ENCODE data around the gene TANGO6.

DNA sequence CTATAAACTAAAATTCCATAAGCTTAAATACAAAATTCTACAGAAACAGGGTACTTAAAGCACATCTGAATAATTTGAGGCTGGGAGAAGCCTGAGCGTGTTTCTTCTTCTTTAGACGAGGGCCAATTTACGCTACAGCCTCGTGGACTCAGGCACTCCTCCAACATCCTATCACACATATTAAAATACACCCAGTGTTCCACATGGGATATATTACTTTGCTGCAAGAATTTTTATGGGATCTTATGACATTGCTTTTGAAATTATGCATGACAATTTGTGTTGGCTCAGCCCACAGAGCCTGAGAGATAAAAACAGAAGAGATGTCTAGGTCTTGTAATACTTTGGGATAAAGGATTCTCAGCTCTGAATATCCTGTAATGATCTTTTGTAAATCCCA is 3.5 kb upstream of the TANGO6 start:
- TF ChIP-seq FOXM1 (IDR thresholded peaks at IDR 0.05; ENCODE audit: borderline replicate concordance) (no peak), TARDBP (IDR thresholded peaks at IDR 0.05) (no peak), SP1 (IDR thresholded peaks at IDR 0.05) (no peak), HDGF (IDR thresholded peaks at IDR 0.05; ENCODE audit: borderline replicate concordance) (no peak), FOXK2 (IDR thresholded peaks at IDR 0.05) (no peak), BHLHE40 (IDR thresholded peaks at IDR 0.05; ENCODE audit: borderline replicate concordance) (no peak), ZNF384 (IDR thresholded peaks at IDR 0.05) (no peak), FOXA1 (IDR thresholded peaks at IDR 0.05) (no peak), PKNOX1 (IDR thresholded peaks at IDR 0.05) (no peak), ARNT (IDR thresholded peaks at IDR 0.05) (no peak), ELF4 (IDR thresholded peaks at IDR 0.05) (no peak), NFRKB (IDR thresholded peaks at IDR 0.05) (no peak), SUZ12 (IDR thresholded peaks at IDR 0.05) (no peak), CTBP1 (IDR thresholded peaks at IDR 0.05; ENCODE audit: borderline replicate concordance) (no peak)
